Cardiac fibroblast (primary cell): ENCODE measurements around the gene SIRT7.

Source experiments
- DNase-seq, 2 donors: peaks; one replicate each; pipeline versions ENCODE4 v3.0.0 to v3.0.0-alpha.2; 2010; ENCODE audit warnings: low read depth in 2 of 2
- H3K4me3 ChIP-seq, 2 donors: replicated peaks in 1 of 2; 1 replicate in 1 of 2; 2 replicates in 1 of 2; pipeline ENCODE4 v1.5.1; 2011; ENCODE audit warnings: low read depth in 2 of 2, low read length in 2 of 2, mild to moderate bottlenecking in 2 of 2, moderate library complexity in 1 of 2
- TF ChIP-seq, protein P1 (sequence below): IDR thresholded peaks from one replicate; pipeline ENCODE4 v1.5.1; 2011; ENCODE audit warnings: low read depth, mild to moderate bottlenecking, low read length, inconsistent platforms

The SIRT7 gene

DNA sequence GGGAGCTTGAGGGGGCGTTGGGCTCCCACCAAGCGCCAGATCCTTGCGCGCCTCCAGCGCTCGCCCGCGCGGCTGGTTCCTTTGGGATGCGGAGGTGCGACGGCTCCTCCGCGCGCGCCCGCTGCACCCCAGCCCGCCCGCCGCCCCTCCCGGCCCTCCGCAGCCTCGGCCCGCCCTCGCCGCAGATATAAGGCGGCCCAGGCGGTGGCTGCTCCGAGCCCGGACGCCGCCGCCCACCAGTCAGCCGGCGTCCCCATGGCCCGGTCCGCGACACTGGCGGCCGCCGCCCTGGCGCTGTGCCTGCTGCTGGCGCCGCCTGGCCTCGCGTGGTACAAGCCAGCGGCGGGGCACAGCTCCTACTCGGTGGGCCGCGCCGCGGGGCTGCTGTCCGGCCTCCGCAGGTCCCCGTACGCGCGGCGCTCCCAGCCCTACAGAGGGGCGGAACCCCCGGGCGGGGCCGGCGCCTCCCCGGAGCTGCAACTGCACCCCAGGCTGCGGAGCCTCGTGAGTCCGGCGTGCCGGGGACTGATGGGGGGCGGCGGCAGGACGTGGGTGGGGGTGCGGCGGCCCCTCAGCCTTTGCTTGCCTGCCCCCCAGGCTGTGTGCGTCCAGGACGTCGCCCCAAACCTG, 15.8 kb downstream of the SIRT7 start, which contains the start of gene NPB:
NPB (plus strand) TSS at position 216 of the 630 bp plus-strand sequence; CDS start at position 256, 40 bp downstream.
- DNase-seq = no peak
- peak within 1 kb of the TSS; percentile 18 to 19 for H3K4me3 ChIP-seq
- TF ChIP-seq, protein P1, sequence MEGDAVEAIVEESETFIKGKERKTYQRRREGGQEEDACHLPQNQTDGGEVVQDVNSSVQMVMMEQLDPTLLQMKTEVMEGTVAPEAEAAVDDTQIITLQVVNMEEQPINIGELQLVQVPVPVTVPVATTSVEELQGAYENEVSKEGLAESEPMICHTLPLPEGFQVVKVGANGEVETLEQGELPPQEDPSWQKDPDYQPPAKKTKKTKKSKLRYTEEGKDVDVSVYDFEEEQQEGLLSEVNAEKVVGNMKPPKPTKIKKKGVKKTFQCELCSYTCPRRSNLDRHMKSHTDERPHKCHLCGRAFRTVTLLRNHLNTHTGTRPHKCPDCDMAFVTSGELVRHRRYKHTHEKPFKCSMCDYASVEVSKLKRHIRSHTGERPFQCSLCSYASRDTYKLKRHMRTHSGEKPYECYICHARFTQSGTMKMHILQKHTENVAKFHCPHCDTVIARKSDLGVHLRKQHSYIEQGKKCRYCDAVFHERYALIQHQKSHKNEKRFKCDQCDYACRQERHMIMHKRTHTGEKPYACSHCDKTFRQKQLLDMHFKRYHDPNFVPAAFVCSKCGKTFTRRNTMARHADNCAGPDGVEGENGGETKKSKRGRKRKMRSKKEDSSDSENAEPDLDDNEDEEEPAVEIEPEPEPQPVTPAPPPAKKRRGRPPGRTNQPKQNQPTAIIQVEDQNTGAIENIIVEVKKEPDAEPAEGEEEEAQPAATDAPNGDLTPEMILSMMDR = no peak

DNA sequence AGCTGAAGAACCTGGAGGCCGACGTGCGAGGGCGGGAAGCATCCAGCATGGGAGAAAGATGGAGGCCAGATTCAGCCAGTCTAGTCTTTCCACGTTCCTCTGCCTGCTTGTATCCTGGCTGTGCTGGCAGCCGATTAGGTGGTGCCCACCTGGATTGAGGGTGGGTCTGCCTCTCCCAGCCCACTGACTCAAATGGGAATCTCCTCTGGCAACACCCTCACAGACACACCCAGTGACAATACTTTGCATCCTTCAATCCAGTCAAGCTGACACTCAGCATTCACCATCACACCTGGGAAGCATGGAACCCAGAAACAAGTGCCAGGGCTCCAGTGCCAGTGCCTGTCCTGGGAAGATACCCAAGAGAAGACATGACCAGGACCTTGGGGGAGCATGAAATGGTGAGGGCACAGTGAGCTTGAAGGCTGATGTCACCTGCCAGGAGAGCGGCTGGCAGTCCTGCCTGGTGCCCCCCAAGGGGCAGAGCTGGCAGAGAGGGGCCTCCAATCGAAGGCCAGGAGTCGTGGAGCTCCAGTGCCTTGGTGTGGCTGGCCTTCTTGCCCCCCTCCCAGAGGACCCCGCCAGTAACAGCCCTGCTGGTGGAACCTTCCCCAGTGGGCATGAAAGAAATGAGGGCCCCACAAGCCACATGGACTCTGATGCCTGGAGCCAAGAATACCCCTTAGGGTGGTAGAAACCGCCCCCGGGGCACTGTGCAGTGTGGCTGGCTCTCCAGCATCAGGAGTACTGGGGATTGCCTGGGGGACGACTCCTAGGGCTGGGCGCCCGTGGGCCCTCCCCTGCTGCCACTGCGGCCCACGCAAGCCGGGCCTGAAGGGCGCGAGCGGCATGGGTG, 16.6 kb downstream of the SIRT7 start:
- DNase-seq = no peak
- TF ChIP-seq, protein P1 = no peak
- peak overlapping the region in 1 of 2 donors; percentile 19 for H3K4me3 ChIP-seq

DNA sequence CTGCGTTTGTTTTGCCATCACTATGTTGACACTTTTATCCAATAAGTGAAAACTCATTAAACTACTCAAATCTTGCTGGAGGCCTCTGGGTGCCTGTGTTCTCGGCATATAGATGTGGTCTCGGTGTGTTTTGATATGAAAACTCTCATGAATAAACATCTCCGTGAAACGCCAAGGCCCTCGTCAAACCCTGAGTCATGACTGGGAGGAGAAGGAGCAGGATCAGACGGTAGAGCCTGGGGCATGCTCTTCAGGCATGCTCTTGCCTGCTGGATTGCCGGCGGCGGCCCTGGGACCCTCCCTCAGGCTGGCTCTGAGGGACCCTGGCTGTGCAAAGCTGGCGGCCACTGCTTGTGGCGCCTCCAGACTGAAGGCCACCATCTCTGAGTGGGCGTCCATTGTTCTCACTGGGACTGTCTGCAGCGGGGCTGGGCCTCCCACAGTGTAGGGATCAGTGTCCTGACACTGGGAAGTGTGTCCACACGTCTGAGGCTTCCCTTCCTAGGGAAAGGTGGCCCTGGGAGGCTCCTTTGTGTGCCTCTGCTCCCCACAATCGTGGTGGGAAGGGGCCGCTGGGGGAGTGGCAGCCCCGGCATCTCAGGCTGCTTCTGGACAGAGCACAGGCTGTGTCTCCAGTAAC, 17.7 kb downstream of the SIRT7 start:
- no peak overlapping the region for H3K4me3 ChIP-seq
- DNase-seq = no peak
- TF ChIP-seq, protein P1 = no peak

DNA sequence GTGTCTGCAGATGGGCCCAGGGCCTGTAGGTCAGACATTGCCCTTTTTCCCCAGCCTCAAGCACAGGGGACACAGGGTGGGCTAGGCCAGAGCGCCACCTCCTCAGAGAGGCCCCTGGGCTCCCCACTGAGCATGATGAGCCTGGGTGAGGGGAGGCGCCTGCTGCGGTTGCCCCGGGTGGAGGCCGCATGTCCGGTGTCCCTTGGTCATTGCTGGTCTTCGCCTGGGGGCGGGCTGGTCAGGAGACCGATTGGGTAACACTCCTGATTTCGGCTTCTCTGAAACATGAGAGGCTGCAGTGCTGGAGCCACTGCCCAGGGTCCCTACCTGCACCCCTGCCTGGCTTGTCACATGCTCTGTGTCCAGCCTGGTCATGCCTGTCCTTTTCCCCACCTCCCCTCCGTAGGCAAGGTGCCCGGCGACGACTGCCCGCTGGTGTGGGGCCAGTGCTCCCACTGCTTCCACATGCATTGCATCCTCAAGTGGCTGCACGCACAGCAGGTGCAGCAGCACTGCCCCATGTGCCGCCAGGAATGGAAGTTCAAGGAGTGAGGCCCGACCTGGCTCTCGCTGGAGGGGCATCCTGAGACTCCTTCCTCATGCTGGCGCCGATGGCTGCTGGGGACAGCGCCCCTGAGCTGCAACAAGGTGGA, 18.3 kb downstream of the SIRT7 start:
- no peak for DNase-seq
- no peak overlapping the region for H3K4me3 ChIP-seq
- TF ChIP-seq, protein P1 = no peak

DNA sequence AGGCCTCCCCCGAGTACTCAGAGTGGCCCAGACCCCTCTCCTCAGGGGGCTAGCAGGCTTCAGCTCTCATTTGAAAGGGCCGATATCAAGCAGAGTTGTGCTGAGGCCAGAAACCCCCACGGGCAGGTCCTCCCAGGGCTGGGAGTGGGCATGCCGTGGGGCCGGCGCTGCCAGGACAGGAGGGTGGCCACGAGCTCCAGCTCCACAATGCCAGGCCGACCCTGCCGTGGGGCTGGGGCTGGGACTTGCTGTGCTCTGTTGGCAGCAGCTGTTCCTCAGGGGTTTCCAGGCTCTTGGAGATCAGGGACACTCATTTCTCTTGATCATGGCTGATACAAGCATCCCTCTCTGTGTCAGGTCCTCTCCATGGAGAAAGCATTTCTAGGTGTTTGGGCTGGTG, 19.1 kb downstream of the SIRT7 start:
- TF ChIP-seq, protein P1 = no peak
- DNase-seq = no peak
- H3K4me3 ChIP-seq = no peak overlapping the region

DNA sequence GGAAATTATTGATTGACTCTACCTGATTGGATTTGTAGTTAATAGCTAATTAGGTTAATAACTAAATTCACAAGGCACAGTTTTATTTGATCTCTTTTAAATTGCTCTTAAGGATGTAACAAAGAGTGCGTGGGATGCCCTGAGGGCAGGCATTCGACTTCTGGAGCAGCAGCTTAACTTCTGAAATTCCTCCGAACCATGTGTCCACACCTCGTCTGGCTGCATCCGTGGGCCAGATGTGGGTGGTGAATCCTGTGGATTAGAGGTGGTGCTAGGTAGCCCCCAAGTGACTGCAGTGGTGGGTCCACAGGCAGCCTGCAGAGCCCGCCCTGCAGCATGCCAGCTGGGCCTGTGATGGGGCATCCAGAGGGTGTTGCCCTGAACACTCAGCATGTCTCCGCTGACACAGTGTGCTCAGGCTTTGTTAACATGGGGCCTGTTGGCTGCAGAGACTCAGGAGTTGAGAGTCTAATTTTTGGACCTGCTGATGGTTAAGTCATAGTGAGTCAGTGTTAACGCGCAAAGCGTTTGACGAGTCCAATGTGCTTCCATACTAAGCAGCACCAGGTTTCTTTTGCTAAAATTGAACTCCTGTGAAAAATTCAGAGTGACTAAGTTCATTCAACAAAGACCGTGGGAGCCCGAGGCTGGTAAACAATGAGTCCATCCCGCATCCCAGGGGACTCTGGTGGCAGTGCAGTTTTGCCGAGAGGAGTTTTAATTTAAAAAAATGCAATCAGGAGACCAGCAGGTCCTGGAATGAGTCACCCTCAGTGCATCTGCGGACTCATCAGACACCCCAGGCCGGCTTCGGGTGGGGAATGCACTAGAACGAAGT, 19.7 kb downstream of the SIRT7 start:
- DNase-seq = peak; percentile 62 to 97
- no peak overlapping the region for H3K4me3 ChIP-seq
- TF ChIP-seq, protein P1 = no peak
